Neuronal stem cell (in vitro differentiated cells): Measurements from ENCODE around the gene PROM1.

Source experiments
- DNase-seq: peaks from one replicate; pipeline ENCODE4 v3.0.0-alpha.2; 2013; ENCODE audit warnings: low spot score
- H2AFZ ChIP-seq: one replicate; pipeline ENCODE4 v1.6.1; 2013; ENCODE audit warnings: mild to moderate bottlenecking, low read length, inconsistent platforms
- H2AK5ac ChIP-seq: 2 replicates; pipeline ENCODE4 v1.6.1; 2013; ENCODE audit warnings: low read depth, mild to moderate bottlenecking, inconsistent platforms, low read length, moderate library complexity, mixed read lengths
- H2BK120ac ChIP-seq: 2 replicates; pipeline ENCODE4 v1.6.1; 2013; ENCODE audit warnings: low read depth, mild to moderate bottlenecking, inconsistent platforms, low read length, moderate library complexity, mixed read lengths
- H2BK12ac ChIP-seq: one replicate; pipeline ENCODE4 v1.6.1; 2013; ENCODE audit warnings: low read length, inconsistent platforms
- H2BK15ac ChIP-seq: 2 replicates; pipeline ENCODE4 v1.6.1; 2013; ENCODE audit warnings: mild to moderate bottlenecking, low read length, inconsistent platforms, mixed read lengths
- H2BK5ac ChIP-seq: one replicate; pipeline ENCODE4 v1.6.1; 2013; ENCODE audit warnings: inconsistent platforms, mild to moderate bottlenecking, low read length, moderate library complexity
- H3K14ac ChIP-seq: one replicate; pipeline ENCODE4 v1.6.1; 2013; ENCODE audit warnings: low read length, inconsistent platforms
- H3K18ac ChIP-seq: 2 replicates; pipeline ENCODE4 v1.6.1; 2013; ENCODE audit warnings: low read length, inconsistent platforms
- H3K23ac ChIP-seq: 2 replicates; pipeline ENCODE4 v1.6.1; 2013; ENCODE audit warnings: low read depth, mild to moderate bottlenecking, mixed read lengths, low read length, inconsistent platforms; ENCODE audit not compliant: poor library complexity
- H3K27ac ChIP-seq: replicated peaks from 3 replicates; pipeline ENCODE4 v1.5.1; 2013; ENCODE audit warnings: low read length, inconsistent platforms
- H3K27me3 ChIP-seq, 3 experiments: 2 replicates each; pipeline ENCODE4 v1.6.1; 2013; ENCODE audit warnings: low read length in 3 of 3, mild to moderate bottlenecking in 2 of 3, inconsistent platforms in 1 of 3, low read depth in 1 of 3, mixed read lengths in 1 of 3, moderate library complexity in 1 of 3; ENCODE audit not compliant: control insufficient read depth in 3 of 3, insufficient read depth in 3 of 3
- H3K36me3 ChIP-seq, 2 donors: replicated peaks in 1 of 2; 2 replicates each; pipeline ENCODE4 v1.6.1; 2013; ENCODE audit warnings: low read length in 2 of 2; ENCODE audit not compliant: control insufficient read depth in 2 of 2, insufficient read depth in 2 of 2
- H3K4ac ChIP-seq: 2 replicates; pipeline ENCODE4 v1.6.1; 2013; ENCODE audit warnings: inconsistent platforms, mild to moderate bottlenecking, low read length, moderate library complexity
- H3K4me1 ChIP-seq, 2 donors: 1 replicate in 1 of 2; 2 replicates in 1 of 2; pipeline ENCODE4 v1.6.1; 2013; ENCODE audit warnings: low read length in 2 of 2, low read depth in 1 of 2; ENCODE audit not compliant: control insufficient read depth in 2 of 2, insufficient read depth in 1 of 2
- H3K4me2 ChIP-seq: one replicate; pipeline ENCODE4 v1.6.1; 2013; ENCODE audit warnings: mild to moderate bottlenecking, low read length, inconsistent platforms; ENCODE audit not compliant: insufficient read depth, poor library complexity, severe bottlenecking
- H3K4me3 ChIP-seq, 2 donors: 2 replicates each; pipeline ENCODE4 v1.5.1; 2013; ENCODE audit warnings: low read length in 2 of 2, mild to moderate bottlenecking in 2 of 2, inconsistent platforms in 1 of 2, moderate library complexity in 1 of 2
- H3K79me1 ChIP-seq: one replicate; pipeline ENCODE4 v1.6.1; 2013; ENCODE audit warnings: low read depth, mild to moderate bottlenecking, inconsistent platforms, low read length, moderate library complexity
- H3K9ac ChIP-seq: one replicate; pipeline ENCODE4 v1.6.1; 2013; ENCODE audit warnings: mild to moderate bottlenecking, low read depth, low read length, inconsistent platforms; ENCODE audit not compliant: poor library complexity
- H3K9me3 ChIP-seq, 2 donors: replicated peaks in 1 of 2; 2 replicates each; pipeline versions ENCODE3 to v1.6.1; 2013; ENCODE audit warnings: low read length in 2 of 2, mild to moderate bottlenecking in 2 of 2, inconsistent platforms in 1 of 2, low read depth in 1 of 2, mixed read lengths in 1 of 2, moderate library complexity in 1 of 2; ENCODE audit not compliant: control insufficient read depth in 2 of 2, insufficient read depth in 1 of 2
- H4K8ac ChIP-seq: one replicate; pipeline ENCODE4 v1.6.1; 2013; ENCODE audit warnings: low read depth, mild to moderate bottlenecking, inconsistent platforms, low read length, moderate library complexity
- H4K91ac ChIP-seq: one replicate; pipeline ENCODE4 v1.6.1; 2013; ENCODE audit warnings: low read length, low read depth, mild to moderate bottlenecking, inconsistent platforms; ENCODE audit not compliant: poor library complexity
- WGBS, 2 donors: extraction: QIAGEN DNeasy Blood & Tissue Kit; methylation state at CpG; one replicate each; pipeline ENCODE4 v1.1.7; 2013; ENCODE audit warnings: missing lambda C conversion rate in 2 of 2, mixed read lengths in 1 of 2; ENCODE audit not compliant: insufficient read length in 2 of 2, insufficient replicate concordance in 1 of 2; ENCODE audit errors: extremely low coverage in 2 of 2; 5-methylcytosine and 5-hydroxymethylcytosine counted together

PROM1 gene

DNA sequence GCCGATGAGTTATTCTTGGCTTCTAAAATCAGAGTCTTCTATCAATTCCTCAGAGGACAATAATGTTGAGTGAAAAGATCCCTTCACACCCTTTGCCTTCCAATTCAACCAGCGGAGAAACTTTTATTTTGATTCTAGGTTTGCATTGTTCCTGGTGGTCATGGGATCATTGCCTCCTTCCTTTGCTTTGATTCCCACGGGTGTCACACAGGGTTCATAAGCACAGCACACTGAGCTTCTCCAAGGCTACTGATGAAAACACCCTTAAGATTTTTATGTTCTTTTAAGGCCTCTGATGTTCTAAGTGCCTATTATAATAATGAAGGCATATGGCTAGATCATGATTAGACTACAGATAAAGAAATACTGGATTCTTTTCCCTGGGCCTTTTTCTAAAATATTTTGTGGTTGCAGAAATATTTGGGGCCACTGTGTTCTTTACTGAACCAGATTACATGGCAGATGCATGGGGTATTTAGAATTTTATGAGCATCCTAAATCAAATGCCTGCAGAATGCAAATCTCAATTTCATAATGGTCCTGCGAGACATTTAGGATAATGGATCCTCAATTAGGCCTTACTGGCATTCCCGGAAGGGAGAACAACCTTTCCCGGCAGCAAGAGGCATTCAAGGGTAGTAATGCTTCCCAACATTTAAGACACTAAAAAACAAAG lies 76.9 kb downstream of the PROM1 start:
- no peak overlapping the region for H3K4me2 ChIP-seq
- H3K4me3 ChIP-seq: no peak overlapping the region
- no peak overlapping the region for H2BK15ac ChIP-seq
- H3K9ac ChIP-seq: no peak overlapping the region
- H3K23ac ChIP-seq: no peak overlapping the region
- no peaks in the 10 kb centered on the region for H3K79me1 ChIP-seq
- no peaks in the 10 kb centered on the region for H3K9me3 ChIP-seq
- no peak overlapping the region for H2BK12ac ChIP-seq
- no peak overlapping the region for H4K91ac ChIP-seq
- no peak overlapping the region for H4K8ac ChIP-seq
- no CpG with 5 or more reads among the region's 6 CpGs for WGBS, 2 donors
- H3K27ac ChIP-seq: no peak overlapping the region
- no peak overlapping the region for H3K18ac ChIP-seq
- no peak overlapping the region for H2BK120ac ChIP-seq
- peaks cover 28 to 92% of the 10 kb centered on the region in 2 donors for H3K36me3 ChIP-seq
- DNase-seq: no peak
- H2AFZ ChIP-seq: no peak overlapping the region
- H3K14ac ChIP-seq: no peak overlapping the region
- H2BK5ac ChIP-seq: no peak overlapping the region
- H3K4me1 ChIP-seq: peaks cover 0 to 1% of the 10 kb centered on the region in 2 donors
- no peak overlapping the region for H2AK5ac ChIP-seq
- no peak overlapping the region for H3K4ac ChIP-seq
- no peaks in the 10 kb centered on the region for H3K27me3 ChIP-seq

GRCh38 chr4:16005676-16006075 lies 78.1 kb downstream of the PROM1 start:
- Histone ChIP-seq H3K9me3 (no peaks in the 10 kb centered on the region), H3K27ac (no peak overlapping the region), H3K4me3 (no peak overlapping the region), H3K36me3 (peaks cover 24 to 90% of the 10 kb centered on the region in 2 donors), H2AK5ac (no peak overlapping the region), H2BK120ac (no peak overlapping the region), H3K27me3 (no peaks in the 10 kb centered on the region), H3K9ac (no peak overlapping the region), H3K79me1 (no peaks in the 10 kb centered on the region), H4K91ac (no peak overlapping the region), H2AFZ (no peak overlapping the region), H2BK12ac (no peak overlapping the region), H3K4ac (no peak overlapping the region), H3K4me1 (peaks cover 0 to 1% of the 10 kb centered on the region in 2 donors), H2BK15ac (no peak overlapping the region), H3K18ac (no peak overlapping the region), H2BK5ac (no peak overlapping the region), H4K8ac (no peak overlapping the region), H3K4me2 (no peak overlapping the region), H3K23ac (no peak overlapping the region), H3K14ac (no peak overlapping the region)
- DNase-seq: no peak
- no CpG with 5 or more reads among the region's 5 CpGs for WGBS, 2 donors

DNA sequence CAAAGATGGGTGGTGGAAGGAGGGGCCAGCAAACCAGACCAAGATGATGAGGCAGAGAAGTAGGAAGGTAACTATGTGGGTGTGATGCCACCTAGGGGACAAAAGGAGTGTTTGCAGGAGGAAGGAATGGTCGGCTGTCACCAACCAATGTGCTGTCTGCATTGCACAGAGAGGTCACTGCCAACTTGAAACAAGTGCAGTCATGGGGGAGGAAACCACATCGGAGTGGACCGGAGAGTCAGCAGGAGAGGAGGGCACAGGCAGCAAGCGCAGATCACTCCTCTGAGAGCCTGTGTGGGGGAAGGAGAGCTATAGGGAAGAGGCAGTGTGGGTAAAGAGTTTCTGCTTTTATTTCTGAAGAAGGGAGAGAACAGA lies 82.4 kb downstream of the PROM1 start:
- Histone ChIP-seq H3K27ac (no peak overlapping the region), H3K4ac (no peak overlapping the region), H3K9me3 (no peaks in the 10 kb centered on the region), H3K9ac (no peak overlapping the region), H2AK5ac (no peak overlapping the region), H3K4me1 (no peaks in the 10 kb centered on the region), H3K4me3 (no peak overlapping the region), H2BK15ac (no peak overlapping the region), H2AFZ (peak overlapping the region; percentile 41), H2BK5ac (no peak overlapping the region), H3K36me3 (peaks cover 26 to 79% of the 10 kb centered on the region in 2 donors), H3K4me2 (no peak overlapping the region), H3K79me1 (peaks cover 2% of the 10 kb centered on the region), H4K8ac (no peak overlapping the region), H2BK12ac (no peak overlapping the region), H3K18ac (no peak overlapping the region), H3K27me3 (no peaks in the 10 kb centered on the region), H2BK120ac (no peak overlapping the region), H3K14ac (no peak overlapping the region), H3K23ac (no peak overlapping the region), H4K91ac (no peak overlapping the region)
- WGBS, 2 donors: no CpG with 5 or more reads among the region's 4 CpGs
- DNase-seq: peak; percentile 56

DNA sequence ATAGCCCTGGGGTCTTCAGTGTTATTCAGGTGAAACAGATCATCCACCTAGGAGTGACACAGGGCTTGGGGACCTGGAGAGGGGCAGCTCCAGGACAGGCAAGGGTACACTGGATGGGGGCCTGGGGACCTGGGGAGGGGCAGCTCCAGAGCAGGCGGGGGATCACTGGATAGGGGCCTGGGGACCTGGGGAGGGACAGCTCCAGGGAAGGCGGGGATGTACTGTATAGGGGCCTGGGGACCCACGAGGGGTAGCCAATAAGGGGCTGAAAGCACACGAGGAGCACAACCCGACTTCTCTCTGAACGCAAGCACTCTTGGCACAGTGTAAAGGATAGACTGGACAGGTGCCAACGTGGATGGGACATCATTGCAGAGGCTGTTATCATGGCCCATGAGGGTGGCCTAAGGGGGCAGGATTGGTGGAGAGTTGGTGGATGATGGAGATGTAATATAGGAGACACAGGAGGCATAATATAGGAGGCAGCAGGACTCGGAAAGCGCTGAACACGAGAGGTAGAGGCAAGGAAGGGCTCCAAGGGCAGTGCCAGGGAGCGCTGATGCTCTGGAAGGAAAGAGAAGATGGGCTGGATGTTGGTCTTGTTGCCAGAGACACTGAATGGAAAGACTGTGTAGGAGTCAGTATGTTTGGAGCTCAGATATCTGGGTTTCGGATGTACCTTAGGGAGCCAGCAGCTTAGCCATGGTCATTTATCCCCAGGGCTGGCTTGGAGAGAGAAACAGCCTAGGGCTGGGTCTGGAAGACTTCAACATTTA lies 82.9 kb downstream of the PROM1 start:
- Histone ChIP-seq H3K79me1 (peaks cover 2% of the 10 kb centered on the region), H3K27me3 (no peaks in the 10 kb centered on the region), H3K36me3 (peaks cover 22 to 77% of the 10 kb centered on the region in 2 donors), H4K8ac (peak overlapping the region; percentile 93), H3K4ac (no peak overlapping the region), H2BK12ac (no peak overlapping the region), H2BK5ac (no peak overlapping the region), H4K91ac (no peak overlapping the region), H3K9ac (no peak overlapping the region), H3K14ac (peak overlapping the region; percentile 15), H3K4me1 (no peaks in the 10 kb centered on the region), H2AFZ (no peak overlapping the region), H3K9me3 (no peaks in the 10 kb centered on the region), H3K4me2 (no peak overlapping the region), H3K18ac (peak overlapping the region; percentile 29), H3K27ac (no peak overlapping the region), H3K4me3 (no peak overlapping the region), H2BK15ac (no peak overlapping the region), H2AK5ac (peak overlapping the region; percentile 9), H3K23ac (peak overlapping the region; percentile 76), H2BK120ac (no peak overlapping the region)
- no CpG with 5 or more reads among the region's 12 CpGs for WGBS, 2 donors
- DNase-seq: no peak
